Left kidney (tissue), 2 donors: Measurements from ENCODE around the gene BCAR3. TPM values are rescaled to one million over a fixed set of nuclear protein-coding genes. Genes with fewer than 3 reads are reported as not detected.

Experiments used
- DNase-seq: peaks from one replicate; pipeline ENCODE4 v3.0.0-alpha.2; 2013
- polyA plus RNA-seq: library from polyadenylated mRNA; unstranded; fragments of 120-200 nt; gene quantifications from one replicate; pipeline ENCODE4 v1.2.1, GENCODE V29; 2013; ENCODE audit not compliant: insufficient read length

The BCAR3 gene
- polyA plus RNA-seq, 1 donor, result 26.6 TPM

DNA sequence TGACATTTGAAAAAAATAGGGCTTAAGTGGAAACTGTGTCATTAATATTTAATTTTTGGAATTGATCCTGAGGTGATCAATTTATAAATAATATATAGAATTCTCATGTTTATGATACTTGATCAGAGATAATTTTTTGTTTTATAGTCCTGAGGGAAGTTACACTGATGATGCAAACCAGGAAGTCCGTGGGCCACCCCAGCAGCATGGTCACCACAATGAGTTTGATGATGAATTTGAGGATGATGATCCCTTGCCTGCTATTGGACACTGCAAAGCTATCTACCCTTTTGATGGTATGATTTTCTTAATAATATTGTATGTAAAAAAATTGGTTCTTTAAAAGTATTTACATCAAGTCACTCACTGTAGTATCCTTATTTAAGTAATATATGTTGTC, 132.5 kb downstream of the BCAR3 start:
- DNase-seq, result no peak

- no peak for DNase-seq
Observed at GRCh38 chr1:93546162-93546863, 135.3 kb downstream of the BCAR3 start.

DNA sequence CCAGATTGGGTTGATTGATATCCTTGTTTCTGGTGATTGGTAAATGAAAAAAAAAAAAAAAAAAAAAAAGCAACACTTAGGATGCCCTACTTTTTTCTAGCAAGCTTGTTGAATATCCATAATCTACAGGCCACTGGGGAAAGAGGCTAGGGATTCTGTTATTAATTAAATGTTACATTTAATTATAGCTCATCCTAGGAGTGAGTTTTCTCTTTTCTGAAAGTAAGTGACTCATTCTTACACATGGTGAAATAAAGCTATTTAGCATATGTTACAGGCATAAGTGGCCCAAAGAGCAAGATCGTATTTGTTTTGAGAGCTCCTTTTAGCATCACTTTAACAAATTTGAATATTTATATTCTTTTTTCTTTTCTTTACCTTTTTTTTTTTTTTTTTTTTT, 139.2 kb downstream of the BCAR3 start:
- DNase-seq, result no peak

DNA sequence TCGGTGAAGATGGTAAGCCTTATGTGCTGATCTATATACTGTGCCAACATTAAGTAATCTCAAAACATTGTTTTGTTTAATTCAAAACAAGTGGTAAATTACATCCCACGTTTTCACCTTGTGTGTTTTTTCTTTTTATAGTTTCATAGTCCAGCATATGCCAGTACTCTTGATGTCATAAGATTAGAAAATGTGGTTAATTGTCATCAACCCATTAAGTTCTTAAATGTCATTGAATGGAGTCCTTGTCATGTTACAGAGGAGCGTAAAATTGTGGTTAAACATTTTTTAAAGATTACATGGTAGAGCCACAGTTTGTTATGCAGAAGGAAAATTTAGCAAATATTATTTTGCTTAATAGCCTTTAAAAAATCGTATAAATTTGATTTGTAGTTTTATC, 140.6 kb downstream of the BCAR3 start:
- DNase-seq, result no peak

DNA sequence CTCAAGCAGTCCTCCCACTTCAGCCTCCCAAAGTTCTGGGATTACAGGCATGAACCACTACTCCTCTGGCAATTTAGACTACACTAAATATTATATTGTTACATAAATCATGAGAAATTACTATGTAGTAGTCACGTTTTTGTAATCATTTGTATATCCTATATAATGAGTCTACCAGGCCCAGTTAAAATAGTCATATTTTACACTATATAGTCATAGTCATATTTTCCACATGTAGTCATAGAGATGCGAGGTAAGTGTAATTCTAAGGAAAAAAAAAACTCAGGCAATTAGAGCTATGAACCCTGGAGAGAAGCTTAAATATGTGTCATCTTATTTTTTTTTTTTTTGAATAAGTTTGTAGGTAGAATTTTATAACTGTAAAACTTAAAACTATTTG, 143.7 kb downstream of the BCAR3 start:
- no peak for DNase-seq

- no peak for DNase-seq
Observed at GRCh38 chr1:93537396-93537795, 144.2 kb downstream of the BCAR3 start.

DNA sequence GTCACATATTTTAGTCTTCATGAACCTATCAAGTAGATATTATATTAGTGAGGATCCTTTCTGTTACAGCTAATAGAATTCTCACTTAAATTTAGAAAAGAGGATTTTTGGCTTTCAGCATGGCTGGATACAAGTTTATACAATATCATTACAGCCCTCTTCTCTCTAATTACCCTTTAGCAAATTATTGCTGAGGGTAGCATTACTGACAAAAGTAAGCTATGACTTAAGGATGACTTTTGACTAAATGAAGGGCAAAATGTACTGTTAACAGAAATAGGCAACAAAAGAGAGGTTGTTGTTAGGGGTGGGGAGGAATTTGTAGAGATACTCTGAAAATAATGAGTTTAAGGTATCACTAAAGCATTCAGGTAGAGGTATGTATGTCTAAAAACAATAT, 148.0 kb downstream of the BCAR3 start:
- no peak for DNase-seq

- DNase-seq, result no peak
Observed at GRCh38 chr1:93532780-93533378, 148.8 kb downstream of the BCAR3 start.

DNA sequence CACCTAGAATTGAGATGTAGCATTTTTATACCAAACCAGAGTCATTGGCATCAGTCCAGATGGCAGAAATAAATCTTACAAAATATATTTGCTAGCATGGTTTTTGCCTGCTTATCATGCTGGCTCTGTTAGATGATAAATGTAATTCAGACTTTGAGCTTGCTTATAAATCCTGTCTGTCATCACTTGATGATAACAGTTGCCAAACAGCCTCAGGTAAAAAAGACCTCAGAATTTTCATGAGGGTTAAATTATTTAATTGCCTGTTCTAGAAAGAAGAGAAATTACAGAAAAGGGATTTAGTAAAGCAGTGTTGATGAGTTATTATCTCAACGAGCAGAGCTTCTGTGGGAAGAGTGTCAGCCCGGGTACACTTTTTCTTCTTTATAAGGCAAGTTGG, 150.4 kb downstream of the BCAR3 start:
- no peak for DNase-seq

- no peak for DNase-seq
Observed at GRCh38 chr1:93528412-93528811, 153.2 kb downstream of the BCAR3 start.

DNA sequence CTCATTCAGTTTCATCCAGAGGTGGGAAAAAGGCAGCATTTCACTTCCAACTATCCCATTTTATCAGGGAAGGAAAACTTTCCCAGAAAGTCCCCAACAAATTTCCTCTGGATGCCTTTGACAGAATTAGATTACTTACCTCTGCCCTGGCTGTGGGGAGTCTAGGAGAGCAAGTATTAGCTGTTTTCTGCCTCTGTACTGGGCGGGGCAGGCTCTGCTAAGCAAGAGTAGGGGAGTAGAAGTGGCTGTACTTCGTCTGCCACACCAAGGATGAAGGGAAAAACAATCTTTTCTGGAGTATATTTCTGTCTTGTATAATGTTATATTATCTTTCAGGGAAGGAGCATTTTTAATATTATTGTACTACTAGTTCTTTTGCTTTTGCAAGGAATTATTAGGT, 155.2 kb downstream of the BCAR3 start:
- DNase-seq, result no peak

DNA sequence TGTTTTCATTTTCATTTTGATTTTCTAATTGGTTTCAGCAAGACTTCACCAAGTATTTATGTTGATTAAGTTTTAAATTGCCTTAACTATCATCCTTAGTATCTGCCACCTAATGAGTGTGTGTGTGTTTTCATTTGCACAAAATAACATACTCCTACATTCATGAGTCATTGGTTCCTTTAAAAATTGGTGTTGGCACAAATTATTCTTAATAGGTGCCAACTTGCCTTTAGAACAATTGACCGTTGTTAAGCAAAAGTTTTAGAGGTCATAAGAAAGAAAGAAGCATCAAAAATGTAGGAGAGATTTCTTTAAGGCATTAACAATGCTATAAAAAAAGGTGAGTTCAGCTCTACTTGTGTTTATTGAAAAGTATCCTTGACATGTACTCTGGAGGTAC, 156.2 kb downstream of the BCAR3 start:
- DNase-seq, result no peak

GRCh38 chr1:93522721-93523120, 158.9 kb downstream of the BCAR3 start:
- no peak for DNase-seq

DNA sequence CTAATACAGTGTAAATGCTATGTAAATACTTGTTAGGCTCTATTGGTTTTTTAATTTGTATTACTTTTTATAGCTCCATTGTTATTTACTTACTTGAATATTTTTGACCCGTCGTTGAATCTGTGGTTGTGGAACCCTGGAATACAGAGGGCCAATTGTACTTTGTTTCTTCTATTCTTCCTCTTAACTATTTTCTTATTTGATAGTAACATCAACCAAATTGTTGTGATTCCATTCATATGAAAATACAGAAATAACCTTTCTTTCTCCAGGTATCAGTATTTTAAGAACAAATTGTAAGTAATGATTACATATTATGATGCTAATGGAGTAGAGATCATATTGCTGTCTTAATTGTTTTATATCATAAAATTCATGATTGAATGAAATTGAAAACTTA, 160.0 kb downstream of the BCAR3 start:
- no peak for DNase-seq

GRCh38 chr1:93519199-93519829, 162.3 kb downstream of the BCAR3 start:
- no peak for DNase-seq

DNA sequence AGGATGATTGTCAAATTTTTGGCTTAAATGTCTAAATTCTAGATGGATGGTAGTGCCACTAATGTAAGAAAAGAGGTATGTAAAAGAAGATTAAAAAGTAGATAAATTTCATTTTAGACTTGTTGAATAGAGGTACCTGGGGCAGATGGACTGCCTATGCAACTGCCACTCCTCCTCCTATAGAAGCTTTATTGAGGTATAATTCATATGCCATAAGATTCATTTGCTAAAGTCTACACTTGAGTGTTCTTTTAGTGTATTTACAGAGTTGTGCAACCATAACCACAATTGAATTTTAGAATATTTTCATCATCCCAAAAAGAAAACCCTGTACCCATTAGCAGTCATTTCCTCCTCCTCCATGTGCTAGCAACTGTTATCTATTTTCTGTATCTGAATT, 163.1 kb downstream of the BCAR3 start:
- DNase-seq, result no peak

- DNase-seq, result no peak
Observed at GRCh38 chr1:93516164-93516563, 165.5 kb downstream of the BCAR3 start.

Other genes starting within 250 kb of the BCAR3 start
- gene FNBP1L, start 233.7 kb downstream of the BCAR3 start, polyA plus RNA-seq, result 136 TPM
- gene DNTTIP2, start 197.4 kb upstream of the BCAR3 start, polyA plus RNA-seq, result 78.9 TPM
- gene GCLM, start 227.6 kb upstream of the BCAR3 start, polyA plus RNA-seq, result 14.8 TPM